HepG2 (cell line): ENCODE data around the gene CCDC91. TPM values are rescaled to one million over a fixed set of nuclear protein-coding genes. Genes with fewer than 3 reads are reported as not detected.

Source experiments
- ATAC-seq: fragments of 200-7000 bp; cut with Tn5 transposase; 3 replicates; pipeline ENCODE4 v1.9.1; 2020; ENCODE audit warnings: mild to moderate bottlenecking, moderate library complexity
- BruUV-seq: library from RNA; stranded (reverse); fragments of 400-500 nt; replicated peaks from 2 replicates; lab custom pipeline; 2021; lab: Mats Ljungman, UMichigan
- CTCF ChIA-PET: fragments of 300-600 bp; formaldehyde crosslinking; extraction: SDS; loops from one replicate; lab custom pipeline; 2021; ENCODE audit warnings: low total read pairs, inconsistent platforms, low intra/inter-chr PET ratio; lab: Yijun Ruan, JAX
- POLR2A ChIA-PET: fragments of 350-600 bp; sonication (Branson Sonifier 250); formaldehyde crosslinking; loops from one replicate; lab custom pipeline; 2020; ENCODE audit warnings: antibody characterized with exemption, inconsistent platforms; lab: Yijun Ruan, JAX
- DNase-seq: peaks from one replicate; pipeline ENCODE4 v3.0.0-alpha.2; 2015; ENCODE audit warnings: low spot score
- FAIRE-seq: peaks from 3 replicates; lab custom pipeline; 2011; peaks lifted over from hg19 to GRCh38; lab: Jason Lieb, UNC
- H2AFZ ChIP-seq: one replicate; pipeline ENCODE4 v1.6.1; 2011; ENCODE audit warnings: low read length, inconsistent platforms
- H3K27ac ChIP-seq: fragments of 300-600 bp; 3 replicates; pipeline ENCODE4 v1.8.0; 2011; ENCODE audit warnings: mixed run types, mild to moderate bottlenecking, mixed read lengths, low read length, inconsistent platforms; ENCODE audit not compliant: insufficient read depth; ENCODE audit errors: extremely low read length
- H3K27me3 ChIP-seq, 2 experiments: fragments of 200-600 bp in 1 of 2; 2 replicates in 1 of 2; 3 replicates in 1 of 2; pipeline versions ENCODE4 v1.6.0 to v1.8.0; 2011; ENCODE audit warnings: low read length in 2 of 2, mild to moderate bottlenecking in 2 of 2, moderate library complexity in 2 of 2, inconsistent platforms in 1 of 2; ENCODE audit not compliant: insufficient read depth in 2 of 2, control insufficient read depth in 1 of 2
- H3K36me3 ChIP-seq, 2 experiments: fragments of 200-600 bp in 1 of 2; replicated peaks in 1 of 2; 2 replicates in 1 of 2; 3 replicates in 1 of 2; pipeline versions ENCODE4 v1.5.1 to v1.8.0; 2011; ENCODE audit warnings: low read length in 2 of 2, inconsistent platforms in 1 of 2; ENCODE audit not compliant: insufficient read depth in 2 of 2, control insufficient read depth in 1 of 2
- H3K4me1 ChIP-seq: 2 replicates; pipeline ENCODE4 v1.5.1; 2012; ENCODE audit warnings: low read length, inconsistent platforms; ENCODE audit not compliant: insufficient read depth
- H3K4me2 ChIP-seq: 2 replicates; pipeline ENCODE4 v1.6.0; 2011; ENCODE audit warnings: low read depth, low read length, inconsistent platforms
- H3K4me3 ChIP-seq, 3 experiments: fragments of 200-600 bp in 1 of 3; sonication (generic), shearing (Covaris generic) in 1 of 3; replicated peaks in 1 of 3; 2 replicates each; pipeline ENCODE4 v1.5.1; 2011 to 2016; ENCODE audit warnings: low read length in 3 of 3, inconsistent platforms in 2 of 3, low read depth in 2 of 3, mild to moderate bottlenecking in 2 of 3, control low read depth in 1 of 3, mixed read lengths in 1 of 3; ENCODE audit not compliant: insufficient read depth in 1 of 3
- H3K79me2 ChIP-seq: one replicate; pipeline ENCODE4 v1.6.1; 2011; ENCODE audit warnings: low read length, inconsistent platforms; ENCODE audit not compliant: insufficient read depth
- H3K9ac ChIP-seq: 2 replicates; pipeline ENCODE4 v1.6.0; 2011; ENCODE audit warnings: mild to moderate bottlenecking, low read depth, low read length, inconsistent platforms; ENCODE audit not compliant: insufficient read depth
- H3K9me3 ChIP-seq: 2 replicates; pipeline ENCODE4 v1.5.1; 2012; ENCODE audit warnings: mild to moderate bottlenecking, low read length
- H4K20me1 ChIP-seq: 2 replicates; pipeline ENCODE4 v1.6.0; 2011; ENCODE audit warnings: inconsistent platforms, mild to moderate bottlenecking, low read length, moderate library complexity; ENCODE audit not compliant: insufficient read depth
- BRF2 ChIP-seq: sonication (generic); formaldehyde crosslinking; IDR thresholded peaks from 2 replicates; pipeline ENCODE4 v1.8.1; 2022; ENCODE audit warnings: mild to moderate bottlenecking, missing genetic modification reagents
- EHMT2 ChIP-seq: fragments of 200-600 bp; sonication (generic); IDR thresholded peaks from 2 replicates; pipeline ENCODE4 v1.7.0; 2017; ENCODE audit warnings: antibody characterized with exemption, low read depth, low read length, borderline replicate concordance
- FLYWCH1 ChIP-seq: sonication (generic); formaldehyde crosslinking; IDR thresholded peaks from 2 replicates; pipeline ENCODE4 v1.8.1; 2023; ENCODE audit warnings: mild to moderate bottlenecking, missing genetic modification reagents
- MEIS1 ChIP-seq: sonication (generic); formaldehyde crosslinking; IDR thresholded peaks from 2 replicates; pipeline ENCODE4 v1.9.0; 2021; ENCODE audit warnings: mild to moderate bottlenecking, missing genetic modification reagents, moderate library complexity, borderline replicate concordance
- PRDM15 ChIP-seq: sonication (generic); formaldehyde crosslinking; IDR thresholded peaks from 2 replicates; pipeline ENCODE4 v1.4.0; 2020; ENCODE audit warnings: missing genetic modification reagents
- RBM39 ChIP-seq: fragments of 200-400 bp; formaldehyde crosslinking; IDR thresholded peaks from one replicate; pipeline ENCODE4 v1.6.1; 2018; ENCODE audit warnings: antibody characterized with exemption, mild to moderate bottlenecking, low read depth, low read length; ENCODE audit not compliant: poor library complexity, severe bottlenecking
- SRSF1 ChIP-seq: fragments of 200-400 bp; formaldehyde crosslinking; optimal IDR thresholded peaks from 2 replicates; pipeline ENCODE3; 2017; ENCODE audit warnings: mild to moderate bottlenecking, low read depth, low read length, moderate library complexity
- ZNF160 ChIP-seq: sonication (generic); formaldehyde crosslinking; IDR thresholded peaks from 2 replicates; pipeline ENCODE4 v1.8.0; 2022; ENCODE audit warnings: mild to moderate bottlenecking, inconsistent platforms, missing genetic modification reagents
- ZNF510 ChIP-seq: sonication (generic); formaldehyde crosslinking; IDR thresholded peaks from 2 replicates; pipeline ENCODE4 v1.4.0; 2020; ENCODE audit warnings: low read depth, mild to moderate bottlenecking, missing genetic modification reagents
- ZNF788 ChIP-seq: sonication (generic); formaldehyde crosslinking; IDR thresholded peaks from 2 replicates; pipeline ENCODE4 v1.5.0; 2020; ENCODE audit warnings: mild to moderate bottlenecking, missing genetic modification reagents, borderline replicate concordance
- in situ Hi-C: cut with HindIII; loops from 2 replicates; pipeline ENCODE4 v1.10.0; 2017; ENCODE audit warnings: low pct_unique_long_range_greater_than_20kb; ENCODE audit not compliant: extremely low pct_ligation_motif_present
- intact Hi-C: fragments of 100-400 bp; cut with micrococcal nuclease; formaldehyde crosslinking; loops from one replicate; pipeline ENCODE4 v1.10.0; 2022; ENCODE audit not compliant: unreplicated experiment
- polyA plus RNA-seq, 8 experiments: library from polyadenylated mRNA; depleted of rRNA in 3 of 8; stranded (reverse) in 7 of 8; unstranded in 1 of 8; fragments of >200 nt; fragmentation: Illumina TruSeq in 4 of 8; extraction: Trizol in 4 of 8; gene quantifications; 2 replicates each; pipeline versions ENCODE4 v1.2.1 to v1.2.3, GENCODE V29; 2011 to 2016; ENCODE audit warnings: low read depth in 4 of 8, missing spikeins in 1 of 8, mixed read lengths in 1 of 8; ENCODE audit not compliant: insufficient read depth in 1 of 8
- total RNA-seq, 5 experiments: library from RNA; depleted of rRNA; stranded (reverse); fragments of >200 nt; fragmentation: Illumina TruSeq; extraction: Trizol; gene quantifications; 2 replicates each; pipeline ENCODE4 v1.2.3, GENCODE V29; 2016; ENCODE audit warnings: low read depth in 1 of 5
- TF ChIP-seq, protein P1 (sequence below): IDR thresholded peaks from 2 replicates; pipeline ENCODE4 v1.6.1; 2016; ENCODE audit warnings: low read depth, control low read depth

Gene CCDC91
- total and polyA plus RNA-seq, 2 of the 13 experiments (the other 11 are each of a cell fraction or from before 2014, with no cell fraction given), result 9.8 to 15.8 TPM

GRCh38 chr12:28506271-28506670 lies 316.0 kb downstream of the CCDC91 start:
- Histone ChIP-seq H3K4me1 (no peaks in the 10 kb centered on the region), H4K20me1 (no peaks in the 10 kb centered on the region), H3K9ac (no peak overlapping the region), H3K79me2 (no peaks in the 10 kb centered on the region), H3K36me3 (no peaks in the 10 kb centered on the region), H3K27me3 (no peaks in the 10 kb centered on the region), H3K9me3 (no peaks in the 10 kb centered on the region), H3K27ac (no peak overlapping the region), H2AFZ (no peak overlapping the region), H3K4me2 (no peak overlapping the region), H3K4me3 (no peak overlapping the region)
- CTCF ChIA-PET, result no interaction called here
- in situ Hi-C loops, result no loop called here
- DNase-seq (no peak), ATAC-seq (no peak), FAIRE-seq (no peak)
- no TSS peak for BruUV-seq
- intact Hi-C loops, result no loop called here
- POLR2A ChIA-PET, result no interaction called here
- no peak for TF ChIP-seq PRDM15 (CRISPR knock-in tag)
- TF ChIP-seq ZNF510 (CRISPR knock-in tag), result no peak
- no peak for TF ChIP-seq ZNF788
- no peak for TF ChIP-seq MEIS1 (CRISPR knock-in tag)
- TF ChIP-seq FLYWCH1 (CRISPR knock-in tag), result no peak
- no peak for TF ChIP-seq RBM39
- no peak for TF ChIP-seq ZNF160 (CRISPR knock-in tag)
- no peak for TF ChIP-seq BRF2
- TF ChIP-seq EHMT2, result no peak
- TF ChIP-seq SRSF1, result no peak
- TF ChIP-seq, protein P1, sequence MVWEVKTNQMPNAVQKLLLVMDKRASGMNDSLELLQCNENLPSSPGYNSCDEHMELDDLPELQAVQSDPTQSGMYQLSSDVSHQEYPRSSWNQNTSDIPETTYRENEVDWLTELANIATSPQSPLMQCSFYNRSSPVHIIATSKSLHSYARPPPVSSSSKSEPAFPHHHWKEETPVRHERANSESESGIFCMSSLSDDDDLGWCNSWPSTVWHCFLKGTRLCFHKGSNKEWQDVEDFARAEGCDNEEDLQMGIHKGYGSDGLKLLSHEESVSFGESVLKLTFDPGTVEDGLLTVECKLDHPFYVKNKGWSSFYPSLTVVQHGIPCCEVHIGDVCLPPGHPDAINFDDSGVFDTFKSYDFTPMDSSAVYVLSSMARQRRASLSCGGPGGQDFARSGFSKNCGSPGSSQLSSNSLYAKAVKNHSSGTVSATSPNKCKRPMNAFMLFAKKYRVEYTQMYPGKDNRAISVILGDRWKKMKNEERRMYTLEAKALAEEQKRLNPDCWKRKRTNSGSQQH, result no peak
